AG08396 (cell line): ENCODE measurements around the gene CAB39.

Experiments used
- DNase-seq: peaks from one replicate; pipeline ENCODE4 v3.0.0; 2012; ENCODE audit warnings: low spot score, mixed read lengths

The CAB39 gene

GRCh38 chr2:230757476-230757875 lies 44.8 kb downstream of the CAB39 start:
- DNase-seq = no peak

DNA sequence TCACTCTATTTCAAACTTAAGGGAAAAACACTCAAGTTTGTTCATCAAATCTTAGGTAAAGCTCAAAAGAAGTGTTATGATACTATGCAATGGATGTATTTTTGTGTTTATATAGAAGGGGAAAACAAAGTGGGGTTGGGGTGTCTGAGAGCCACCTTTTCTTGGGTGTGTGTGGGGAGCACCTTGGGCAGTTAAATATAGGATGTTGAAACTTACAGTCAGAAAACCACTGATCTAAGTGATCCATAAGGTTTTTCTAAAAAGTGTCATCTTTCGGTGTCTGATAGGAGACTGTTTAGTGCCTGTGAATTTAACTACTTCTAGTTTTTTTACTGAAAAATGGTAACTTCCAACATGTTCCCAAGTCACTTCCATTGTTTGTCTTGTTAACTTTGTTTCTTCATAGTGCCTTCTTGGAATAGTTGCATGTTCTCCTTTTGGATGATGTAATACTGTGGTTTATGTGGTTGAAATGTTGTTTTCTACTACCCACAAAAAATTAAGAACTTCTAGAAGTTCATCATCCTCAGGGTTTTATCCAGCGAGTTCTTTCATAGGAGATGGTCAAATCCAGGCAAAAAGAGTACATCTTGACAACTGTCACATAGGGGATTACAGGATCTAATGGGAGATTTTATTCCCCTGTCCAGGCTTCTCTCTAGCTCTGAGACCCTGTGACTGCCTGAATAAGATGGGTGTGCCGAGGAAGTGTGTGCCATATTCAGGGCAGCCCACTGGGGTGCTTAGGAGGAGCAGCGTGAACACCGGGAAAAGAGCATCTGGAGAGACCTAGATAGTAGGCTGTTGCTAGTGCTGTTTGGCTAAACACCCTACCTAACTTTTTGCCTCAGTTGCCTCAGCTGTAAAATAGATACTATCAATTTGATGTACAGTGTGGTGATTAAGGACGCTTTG lies 46.2 kb downstream of the CAB39 start:
- peak; percentile 38 for DNase-seq

- no peak for DNase-seq
These were observed 47.0 kb downstream of the CAB39 start for GRCh38 chr2:230759481-230760167.

- DNase-seq = no peak
These were observed 49.1 kb downstream of the CAB39 start for GRCh38 chr2:230761704-230762103.

DNA sequence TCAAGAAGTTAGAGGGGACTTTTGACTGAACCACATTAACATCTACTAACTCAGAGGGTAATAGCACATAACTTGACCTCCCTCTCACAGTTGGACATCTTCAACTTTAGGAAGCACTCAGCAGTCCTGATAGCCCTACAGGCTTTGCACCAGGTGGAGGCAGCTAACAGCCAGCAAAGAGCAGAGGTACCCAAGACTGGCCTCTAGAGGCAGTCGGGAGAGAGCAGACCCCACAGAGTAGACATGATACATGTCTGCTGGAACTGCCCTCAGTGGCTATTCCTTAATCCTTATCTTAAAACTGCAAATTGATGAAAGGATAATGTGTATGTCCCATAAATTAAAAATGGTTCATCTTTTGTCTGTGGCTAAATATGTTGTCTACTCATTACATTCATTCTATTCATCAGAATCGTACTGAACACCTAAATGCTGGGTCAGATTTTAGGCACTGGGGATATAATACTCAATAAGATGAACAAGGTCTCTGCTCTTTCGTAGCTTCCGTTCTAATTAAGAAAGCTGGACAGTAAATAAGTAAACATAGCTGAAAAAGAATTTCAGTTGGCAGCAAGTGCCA lies 49.8 kb downstream of the CAB39 start:
- DNase-seq = no peak

GRCh38 chr2:230764346-230764745 lies 51.7 kb downstream of the CAB39 start:
- DNase-seq = no peak

DNA sequence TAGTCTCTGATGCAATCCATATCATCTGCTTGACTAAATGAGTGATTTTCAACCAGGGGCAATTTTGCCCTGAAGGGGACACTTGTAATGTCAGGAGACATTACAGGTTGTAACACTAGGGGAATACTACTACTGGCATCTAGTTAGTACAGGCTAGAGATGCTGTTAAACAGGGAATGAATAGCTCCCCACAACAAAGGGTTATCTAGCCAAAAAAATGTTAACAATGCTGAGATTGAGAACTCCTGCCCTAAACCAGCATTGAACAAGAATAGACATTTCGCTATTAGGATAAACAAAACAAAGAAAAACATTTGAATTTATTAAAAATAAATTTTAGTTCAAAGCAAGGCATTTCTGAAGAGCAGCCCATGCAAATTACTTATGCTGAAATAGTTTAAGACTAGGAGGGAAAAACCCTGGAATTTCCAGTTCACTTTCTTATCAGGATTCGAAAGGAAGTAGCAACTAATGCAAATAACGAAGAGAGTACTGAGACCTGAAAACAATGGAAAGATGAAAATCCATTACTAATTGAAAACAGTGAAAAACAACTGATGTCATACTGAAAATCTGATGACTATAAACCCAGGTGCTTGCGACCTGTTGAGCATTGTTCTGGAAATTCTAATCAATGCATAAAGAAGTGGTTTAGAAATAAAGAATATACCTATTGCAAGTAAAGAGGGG lies 53.1 kb downstream of the CAB39 start:
- DNase-seq = no peak

- DNase-seq = no peak
These were observed 55.3 kb downstream of the CAB39 start for GRCh38 chr2:230767862-230768388.

GRCh38 chr2:230770804-230771203 lies 58.2 kb downstream of the CAB39 start:
- no peak for DNase-seq

- no peak for DNase-seq
These were observed 59.5 kb downstream of the CAB39 start for GRCh38 chr2:230772156-230772555.

DNA sequence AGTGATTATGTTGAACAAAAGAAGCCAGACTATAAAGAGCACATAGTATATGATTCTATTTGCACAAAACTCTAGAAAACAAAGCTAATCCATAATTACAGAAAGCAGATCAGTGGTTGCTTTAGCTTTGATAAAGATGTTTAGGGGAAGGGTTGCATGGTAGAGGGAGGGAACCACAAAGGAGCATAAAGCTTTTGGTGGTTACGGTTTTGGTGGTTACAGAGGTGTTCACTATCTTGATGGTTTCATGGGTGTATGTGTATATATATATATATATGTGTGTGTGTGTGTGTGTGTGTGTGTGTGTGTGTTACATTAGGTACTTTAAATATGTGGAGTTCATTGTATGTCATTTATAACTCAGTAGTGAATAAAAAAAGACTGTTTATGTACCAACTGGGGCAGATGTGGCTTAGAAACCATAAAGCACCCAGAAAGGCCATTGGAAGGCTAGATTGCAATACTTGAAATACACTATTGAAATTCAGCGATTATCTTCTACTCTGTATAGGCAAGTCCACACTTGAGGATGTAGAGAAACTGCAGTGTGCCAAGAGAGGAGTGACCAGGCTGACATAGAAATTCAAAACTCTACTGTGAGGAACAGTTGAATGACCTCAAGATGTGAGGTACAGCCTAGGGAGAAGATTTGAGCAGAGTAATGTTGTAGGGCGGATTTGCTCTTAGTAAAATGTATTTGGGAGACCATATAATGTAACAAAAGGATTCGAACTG lies 60.6 kb downstream of the CAB39 start:
- DNase-seq = no peak

DNA sequence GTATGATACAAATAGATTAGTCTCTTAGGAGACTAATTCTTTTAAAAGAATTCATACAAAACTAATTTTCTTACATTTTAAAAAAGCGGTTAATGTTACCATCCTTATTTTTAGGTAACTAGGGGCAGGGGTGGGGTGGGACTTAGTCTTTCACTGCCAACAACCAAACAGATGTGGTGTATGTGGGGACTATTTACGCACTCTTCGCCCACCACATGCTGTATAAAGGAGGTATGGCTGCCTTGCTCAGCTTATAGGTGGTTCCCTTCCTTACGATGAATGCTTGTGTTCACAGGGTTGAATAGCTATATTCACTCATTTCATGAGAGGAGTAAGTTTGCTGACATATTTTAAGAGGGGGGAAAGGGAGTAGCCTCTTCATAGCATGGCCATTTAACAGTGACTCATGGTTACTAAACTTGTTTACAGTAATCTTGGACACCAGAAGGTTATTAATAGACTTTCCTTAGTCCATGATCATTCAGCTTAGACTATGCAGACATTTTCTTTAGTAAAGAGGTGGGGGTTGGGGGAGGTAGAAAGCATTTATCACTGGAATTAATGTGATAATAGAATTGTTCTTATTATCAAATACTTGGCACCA lies 61.8 kb downstream of the CAB39 start:
- peak; percentile 64 for DNase-seq

GRCh38 chr2:230775737-230776136 lies 63.1 kb downstream of the CAB39 start:
- no peak for DNase-seq

DNA sequence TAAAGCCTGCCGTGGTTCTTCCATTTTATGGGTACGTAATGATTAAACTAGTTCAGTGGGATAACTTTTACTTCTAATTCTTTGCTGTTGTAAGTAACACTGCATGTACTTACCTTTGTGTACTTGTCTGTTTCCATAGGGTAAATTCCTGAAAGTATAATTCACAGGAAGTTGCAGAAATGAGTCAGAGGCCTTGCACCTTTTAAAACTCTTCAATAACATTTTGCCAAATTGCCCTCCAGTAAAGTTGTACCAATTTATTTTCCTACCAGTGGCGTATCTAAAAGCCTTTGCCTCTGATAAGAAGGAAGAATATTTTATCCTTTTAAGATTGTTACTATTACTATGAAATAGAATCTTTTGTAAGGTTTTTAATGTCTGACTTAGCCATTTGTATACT lies 65.1 kb downstream of the CAB39 start:
- DNase-seq = no peak

DNA sequence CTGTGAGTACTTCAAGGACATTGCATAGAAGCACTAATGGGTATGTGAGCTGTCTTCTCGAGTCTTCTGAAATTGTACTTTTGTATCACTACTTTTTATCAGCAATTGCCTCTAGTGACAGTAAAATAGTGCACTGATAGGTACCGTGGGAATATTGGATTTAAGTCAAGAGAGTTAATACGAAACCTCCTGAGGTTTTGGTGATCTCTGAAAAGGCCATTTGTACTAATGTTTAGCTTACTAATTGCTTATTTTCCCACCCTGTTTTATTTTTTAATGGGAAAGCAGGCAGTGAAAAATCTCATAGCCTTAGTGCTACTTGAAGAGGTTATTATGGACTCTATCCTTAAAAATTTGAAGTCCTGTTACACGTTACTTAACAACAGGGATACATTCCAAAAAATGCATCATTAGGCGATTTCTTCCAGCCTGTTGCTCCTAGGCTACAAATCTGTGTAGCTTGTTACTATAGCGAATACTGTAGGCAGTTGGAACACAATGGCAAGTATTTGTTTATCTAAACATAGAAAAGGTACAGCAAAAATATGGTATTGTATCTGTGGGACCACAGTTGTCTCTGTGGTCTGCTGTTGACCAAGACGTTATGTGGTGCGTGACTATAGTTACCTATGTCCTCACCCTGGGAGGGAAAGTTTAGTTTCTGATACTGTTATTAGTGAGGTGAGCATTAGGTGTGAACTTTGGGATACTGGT lies 65.9 kb downstream of the CAB39 start:
- DNase-seq = no peak

- DNase-seq = no peak
These were observed 66.5 kb downstream of the CAB39 start for GRCh38 chr2:230779126-230779525.

- DNase-seq = no peak
These were observed 67.0 kb downstream of the CAB39 start for GRCh38 chr2:230779607-230780006.

DNA sequence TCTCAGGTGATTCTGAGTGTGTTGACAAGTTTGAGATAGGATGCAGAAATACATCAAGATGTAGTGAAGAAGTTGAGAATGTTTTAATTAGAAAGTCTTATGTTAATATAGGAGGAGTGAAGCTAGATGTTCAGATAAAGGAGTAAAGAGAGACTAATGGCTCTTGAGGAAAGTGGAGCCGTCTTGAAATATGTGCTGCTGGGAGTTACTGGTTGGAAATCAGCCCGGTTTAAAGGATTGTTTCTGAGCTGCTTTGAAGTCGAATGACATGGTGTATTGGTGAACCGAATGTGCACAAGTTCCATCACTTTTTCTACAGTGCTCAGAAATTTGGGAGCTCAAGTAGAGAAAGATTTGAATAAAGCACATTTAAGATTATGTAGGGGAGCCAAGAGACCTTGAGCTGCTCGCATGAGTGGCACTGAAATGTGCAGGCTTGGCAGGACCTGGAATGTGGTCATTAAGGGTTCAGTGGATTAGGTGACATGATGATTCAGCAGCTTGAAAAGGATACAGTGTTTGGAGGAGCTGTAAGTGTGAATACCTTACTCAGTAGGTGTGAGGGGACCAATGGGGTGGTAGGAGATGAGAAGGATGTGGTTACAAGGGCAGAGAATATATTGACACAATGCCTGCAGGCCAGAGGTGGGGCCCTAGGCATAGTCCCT lies 68.6 kb downstream of the CAB39 start:
- peak; percentile 16 for DNase-seq

DNA sequence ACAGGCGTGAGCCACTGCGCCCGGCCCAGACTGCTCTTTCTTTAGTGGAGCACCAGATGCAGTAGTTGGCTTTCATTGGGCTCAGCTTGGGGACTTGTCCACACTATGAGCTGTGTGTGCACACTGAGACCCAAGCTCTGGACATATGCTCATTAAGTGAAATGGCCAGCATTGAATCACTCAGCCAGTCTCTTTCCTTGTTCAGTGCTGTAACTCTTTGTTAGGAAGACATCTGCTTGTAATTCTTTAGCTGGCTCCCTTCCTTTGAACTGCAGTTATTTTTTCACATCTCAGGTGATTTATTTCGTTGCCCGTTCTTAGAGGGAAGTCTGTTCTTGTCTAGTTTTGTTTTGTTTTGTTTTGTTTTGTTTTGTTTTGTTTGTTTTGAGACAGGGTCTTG lies 70.5 kb downstream of the CAB39 start:
- no peak for DNase-seq

- DNase-seq = no peak
These were observed 72.2 kb downstream of the CAB39 start for GRCh38 chr2:230784795-230785194.
